GM12875 (cell line): ENCODE results near the gene APOC4.
A peak's percentile ranks its signal among the peaks of the same experiment; 100 is the strongest.
"Not testable (repeated sequence)": the region's sequence is repeated elsewhere in the genome, so short reads cannot be mapped to it uniquely, and the experiment has no call there.

Source experiments
- H3K4me3 ChIP-seq: one replicate; pipeline ENCODE4 v1.5.1; 2011; ENCODE audit warnings: low read depth, low read length, control low read depth
- TF ChIP-seq, protein P1 (sequence below): IDR thresholded peaks from 2 replicates; pipeline ENCODE4 v1.5.1; 2011; ENCODE audit warnings: low read depth, mild to moderate bottlenecking, control low read depth, inconsistent platforms, low read length, moderate library complexity, borderline replicate concordance; ENCODE audit not compliant: insufficient read depth

The APOC4 gene

GRCh38 chr19:44925114-44925891, 16.7 kb upstream of the APOC4 start:
- TF ChIP-seq, protein P1, sequence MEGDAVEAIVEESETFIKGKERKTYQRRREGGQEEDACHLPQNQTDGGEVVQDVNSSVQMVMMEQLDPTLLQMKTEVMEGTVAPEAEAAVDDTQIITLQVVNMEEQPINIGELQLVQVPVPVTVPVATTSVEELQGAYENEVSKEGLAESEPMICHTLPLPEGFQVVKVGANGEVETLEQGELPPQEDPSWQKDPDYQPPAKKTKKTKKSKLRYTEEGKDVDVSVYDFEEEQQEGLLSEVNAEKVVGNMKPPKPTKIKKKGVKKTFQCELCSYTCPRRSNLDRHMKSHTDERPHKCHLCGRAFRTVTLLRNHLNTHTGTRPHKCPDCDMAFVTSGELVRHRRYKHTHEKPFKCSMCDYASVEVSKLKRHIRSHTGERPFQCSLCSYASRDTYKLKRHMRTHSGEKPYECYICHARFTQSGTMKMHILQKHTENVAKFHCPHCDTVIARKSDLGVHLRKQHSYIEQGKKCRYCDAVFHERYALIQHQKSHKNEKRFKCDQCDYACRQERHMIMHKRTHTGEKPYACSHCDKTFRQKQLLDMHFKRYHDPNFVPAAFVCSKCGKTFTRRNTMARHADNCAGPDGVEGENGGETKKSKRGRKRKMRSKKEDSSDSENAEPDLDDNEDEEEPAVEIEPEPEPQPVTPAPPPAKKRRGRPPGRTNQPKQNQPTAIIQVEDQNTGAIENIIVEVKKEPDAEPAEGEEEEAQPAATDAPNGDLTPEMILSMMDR = no peak

GRCh38 chr19:44926245-44927077, 15.6 kb upstream of the APOC4 start:
- not testable (repeated sequence) for H3K4me3 ChIP-seq

More at GRCh38 chr19:44925114-44925891, 16.7 kb upstream of the APOC4 start:
- no peak overlapping the region for H3K4me3 ChIP-seq

DNA sequence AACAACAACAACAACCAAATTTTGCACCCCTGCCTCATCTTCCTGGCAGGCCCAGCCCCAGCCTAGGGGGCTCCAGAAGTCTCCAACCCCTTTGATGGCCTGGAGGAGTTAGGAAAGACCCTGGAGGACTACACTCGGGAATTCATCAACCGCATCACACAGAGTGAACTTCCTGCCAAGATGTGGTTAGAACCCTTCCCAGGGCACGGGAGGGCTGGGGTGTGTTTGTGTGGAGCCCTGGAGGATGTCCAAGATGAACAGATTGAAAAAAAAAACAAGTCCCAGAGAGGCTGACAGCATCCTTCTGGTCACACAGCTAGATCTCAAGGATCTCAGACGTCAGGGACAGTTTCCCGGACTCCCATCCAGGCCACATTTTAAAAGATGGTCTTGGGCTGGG, 14.3 kb upstream of the APOC4 start:
- no peak overlapping the region for H3K4me3 ChIP-seq
- TF ChIP-seq, protein P1 = no peak

- no peak overlapping the region for H3K4me3 ChIP-seq
- TF ChIP-seq, protein P1 = no peak
Measured at GRCh38 chr19:44930088-44930487, 11.9 kb upstream of the APOC4 start.

DNA sequence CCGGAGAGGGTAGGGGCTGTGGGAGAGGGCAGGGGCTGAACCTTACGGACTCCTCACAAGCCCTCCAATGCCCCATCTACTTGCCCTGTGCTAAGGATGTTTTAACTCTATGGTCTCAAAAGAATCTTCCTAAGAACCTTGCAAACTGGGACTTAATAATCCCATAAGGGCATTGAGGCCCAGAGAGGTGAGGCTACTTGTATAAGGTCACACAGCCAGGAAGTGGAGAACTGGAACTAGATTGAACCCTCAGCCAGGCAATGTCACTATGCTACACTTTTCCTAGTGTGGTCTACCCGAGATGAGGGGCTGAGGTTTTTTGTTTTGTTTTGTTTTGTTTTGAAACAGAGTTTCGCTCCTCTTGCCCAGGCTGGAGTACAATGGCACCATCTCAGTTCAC, 10.5 kb upstream of the APOC4 start:
- TF ChIP-seq, protein P1 = no peak
- no peak overlapping the region for H3K4me3 ChIP-seq

- no peak overlapping the region for H3K4me3 ChIP-seq
- TF ChIP-seq, protein P1 = no peak
Measured at GRCh38 chr19:44939668-44940067, 2.4 kb upstream of the APOC4 start.

DNA sequence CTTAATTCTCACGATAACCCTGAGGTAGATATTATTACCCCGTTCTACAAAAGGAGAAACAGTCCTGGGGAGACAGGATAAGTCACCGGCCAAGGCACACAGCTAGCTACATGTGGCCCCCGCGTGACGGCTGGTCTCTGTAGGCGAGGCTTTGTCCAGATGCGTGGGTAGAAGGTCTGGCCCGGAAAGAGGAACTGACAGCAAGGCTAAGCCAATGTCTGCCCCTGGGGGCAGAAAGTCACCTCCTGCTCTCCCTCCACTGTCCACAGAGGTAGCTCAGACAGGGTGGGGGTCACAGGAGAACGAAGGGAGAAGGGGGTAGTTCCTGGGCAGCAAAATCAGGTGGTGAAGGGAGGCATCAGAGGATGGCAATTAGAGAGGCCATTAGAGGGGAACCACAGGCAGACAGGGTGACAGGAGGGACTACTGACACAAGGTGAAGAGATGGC, 1.8 kb downstream of the APOC4 start:
- TF ChIP-seq, protein P1 = peak; percentile 28; the same call in 1 of the 2 replicates
- H3K4me3 ChIP-seq = no peak overlapping the region
